Heart left ventricle (tissue), 13 donors: ENCODE measurements around the gene ELF4.

ENCODE experiments used
- CTCF ChIP-seq, 12 donors: fragments of 200-600 bp; sonication (generic) in 4 of 12; IDR thresholded peaks; one replicate each; pipeline versions ENCODE4 v1.5.0 to v1.8.0; 2018 to 2022; ENCODE audit warnings: antibody characterized with exemption in 12 of 12, mild to moderate bottlenecking in 5 of 12
- POLR2A ChIP-seq, 2 donors: fragments of 450-650 bp; IDR thresholded peaks; one replicate each; pipeline ENCODE4 v1.6.1; 2017; ENCODE audit warnings: antibody characterized with exemption in 2 of 2, mild to moderate bottlenecking in 2 of 2, moderate library complexity in 2 of 2
- donor health status: ischemic (EF 13 %, LVEDD 7.1; RV severe dilation, severe dysfunction).
- donor health status: DM: no; HTN: yes; CAD: no.
- donor health status: DM: no; HTN: no; CAD: no.
- donor health status: ischemic (EF 25% LVEDD 6.9; RV normal size, moderate dysfunction).
- donor health status: ischemic (EF 25% LVEDD 5.7; RV mildly dilated, moderate dysfunction).
- donor health status: ischemic (EF 35%, LVEDD 5.7; RV mildly dilated, moderate dysfunction).
- donor health status: nonischemic (EF 11% LVEDD 7.7; RV severe dilation, severe dysfunction).
- donor health status: DM: yes; HTN: yes; CAD: no.
- donor health status: PGD.
- donor health status: ischemic (EF 29% LVEDD 5.4; RV normal size, mild dysfunction).
- donor health status: nonischemic (EF 23%, LVEDD 6.1; RV moderate dilation, normal function).

GRCh38 chrX:130066975-130067615, 43.2 kb downstream of the ELF4 start:
- TF ChIP-seq CTCF (IDR thresholded peaks at IDR 0.05) (no peak), POLR2A (IDR thresholded peaks at IDR 0.05) (no peak)
